ENCODE results near the gene C2CD3.
"Not testable (repeated sequence)": the region's sequence is repeated elsewhere in the genome, so short reads cannot be mapped to it uniquely, and the experiment has no call there.

The C2CD3 gene

GRCh38 chr11:74162681-74163467 lies 7.9 kb downstream of the C2CD3 start:
- DNase-seq = no peak

DNA sequence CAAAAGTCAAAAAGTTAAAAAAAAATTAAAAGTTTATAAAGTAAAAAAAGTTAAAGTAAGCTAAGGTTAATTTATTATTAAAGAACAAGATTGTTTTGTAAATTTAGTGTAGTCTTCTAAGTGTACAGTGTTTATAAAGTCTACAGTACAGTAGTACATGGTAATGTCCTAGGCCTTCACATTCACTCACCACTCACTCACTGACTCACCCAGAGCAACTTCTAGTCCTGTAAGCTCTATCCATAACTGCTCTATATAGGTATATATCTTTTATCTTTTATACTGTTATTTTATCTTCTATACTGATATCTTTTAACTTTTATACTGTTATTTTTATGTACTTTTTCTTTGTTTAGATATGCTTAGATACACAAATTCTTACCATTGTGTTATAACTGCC lies 11.2 kb downstream of the C2CD3 start:
- DNase-seq = no peak

GRCh38 chr11:74157169-74157568 lies 13.6 kb downstream of the C2CD3 start:
- no peak for DNase-seq

GRCh38 chr11:74154620-74155281 lies 16.1 kb downstream of the C2CD3 start:
- DNase-seq = no peak

DNA sequence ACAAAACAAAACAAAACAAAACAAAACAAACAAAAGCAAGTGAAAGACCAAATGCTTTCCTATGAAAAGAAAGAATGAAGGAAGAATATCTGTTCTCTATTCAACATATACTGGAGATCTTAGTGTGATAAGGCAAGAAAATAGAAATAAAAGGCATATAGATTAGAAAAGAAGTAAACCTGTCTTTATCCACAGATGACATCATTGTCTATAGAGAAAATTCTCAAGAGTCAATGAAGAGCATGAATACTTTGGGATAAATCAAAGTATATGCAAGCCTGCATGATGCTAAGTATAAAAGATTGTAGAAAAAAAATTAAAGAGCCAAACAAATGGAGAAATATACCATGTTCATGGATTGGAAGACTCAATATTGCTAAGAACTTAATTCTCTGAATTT lies 17.6 kb downstream of the C2CD3 start:
- DNase-seq = no peak

DNA sequence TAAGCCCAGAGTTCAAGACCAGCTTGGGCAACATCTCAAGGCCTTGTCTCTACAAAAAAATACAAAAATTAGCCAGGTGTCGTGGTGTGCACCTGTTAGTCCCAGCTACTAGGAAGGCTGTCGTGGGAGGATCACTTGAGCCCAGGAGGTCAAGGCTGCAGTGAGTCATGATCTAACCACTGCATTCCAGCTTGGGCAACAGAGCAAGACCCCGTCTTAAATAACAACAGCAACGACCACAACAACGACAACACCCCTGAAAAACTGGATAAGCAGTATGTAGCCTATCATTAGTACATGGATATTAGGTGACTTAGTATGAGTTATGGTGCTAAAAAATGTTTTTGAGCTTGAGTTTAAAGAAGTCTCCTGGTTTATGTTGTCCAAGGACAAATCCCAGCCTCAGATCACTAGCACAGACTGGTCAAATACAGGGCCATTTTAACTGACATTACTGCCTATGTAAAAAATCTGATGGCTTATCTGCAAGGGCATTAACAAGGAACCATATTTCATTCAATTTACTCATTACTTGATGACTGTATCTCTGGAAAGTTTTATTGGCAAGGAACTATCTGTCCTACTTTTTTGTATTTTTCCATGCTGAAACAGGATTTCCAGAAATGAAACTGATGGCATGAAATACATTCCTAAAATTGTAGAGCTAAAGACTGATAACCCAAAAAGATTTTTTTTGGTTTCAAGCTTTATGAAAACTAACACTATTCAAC lies 23.4 kb downstream of the C2CD3 start:
- DNase-seq = no peak

GRCh38 chr11:74144592-74144991 lies 26.2 kb downstream of the C2CD3 start:
- DNase-seq = no peak

GRCh38 chr11:74142624-74143023 lies 28.2 kb downstream of the C2CD3 start:
- no peak for DNase-seq

- no peak for DNase-seq
Measured at GRCh38 chr11:74141908-74142307, 28.9 kb downstream of the C2CD3 start.

- no peak for DNase-seq
Measured at GRCh38 chr11:74141241-74141695, 29.5 kb downstream of the C2CD3 start.

DNA sequence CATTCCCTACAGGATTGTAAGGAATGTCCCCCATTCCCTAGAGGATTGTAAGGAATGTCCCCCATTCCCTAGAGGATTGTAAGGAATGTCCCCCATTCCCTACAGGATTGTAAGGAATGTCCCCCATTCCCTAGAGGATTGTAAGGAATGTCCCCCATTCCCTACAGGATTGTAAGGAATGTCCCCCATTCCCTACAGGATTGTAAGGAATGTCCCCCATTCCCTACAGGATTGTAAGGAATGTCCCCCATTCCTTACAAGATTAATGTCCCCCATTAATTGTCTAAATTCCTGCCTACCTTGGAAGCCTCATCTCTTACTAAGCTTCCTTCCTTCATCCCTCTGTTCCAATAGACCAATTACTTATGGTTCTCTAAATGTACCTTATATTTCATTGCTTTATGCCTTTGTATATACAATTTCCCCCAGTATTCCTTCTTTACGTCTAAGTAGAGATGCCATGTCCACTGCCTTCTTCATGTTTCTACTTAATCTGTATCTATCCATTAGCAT lies 30.8 kb downstream of the C2CD3 start:
- not testable (repeated sequence) for DNase-seq

DNA sequence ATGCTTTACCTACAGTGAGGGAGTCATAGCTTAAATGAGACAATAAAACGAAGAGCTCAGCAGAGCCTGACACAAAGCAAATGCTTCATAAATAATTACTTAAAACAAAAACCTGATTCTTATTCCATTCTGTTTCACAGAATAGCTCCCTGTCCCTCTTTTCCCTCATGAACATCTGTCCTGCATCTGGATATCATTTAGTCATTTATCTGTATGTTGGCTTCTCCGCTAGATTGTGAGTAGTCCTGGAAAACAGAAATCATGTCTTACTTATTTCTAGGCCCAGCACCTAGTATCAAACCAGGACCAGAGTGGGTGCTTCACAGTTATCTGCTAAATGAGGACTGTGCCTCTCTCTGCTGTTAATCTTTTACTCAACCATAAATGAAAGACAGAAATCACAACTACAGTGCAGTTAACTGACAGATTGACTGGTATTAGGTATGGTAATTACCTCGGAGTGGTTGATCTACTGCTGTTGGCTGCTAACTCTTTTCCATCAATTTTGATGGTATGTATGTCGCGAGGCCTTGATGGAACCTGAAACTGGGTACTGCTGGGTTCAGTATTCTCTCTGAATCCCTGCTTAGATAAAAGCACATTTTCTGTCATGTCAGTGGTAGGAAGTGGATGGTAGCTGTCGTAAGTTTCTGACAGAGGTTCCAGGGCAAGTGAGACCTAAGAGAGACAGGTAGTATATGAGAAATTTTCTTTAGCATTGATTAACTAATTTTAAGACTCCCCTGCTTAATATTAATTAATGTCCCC lies 31.5 kb downstream of the C2CD3 start:
- no peak for DNase-seq

DNA sequence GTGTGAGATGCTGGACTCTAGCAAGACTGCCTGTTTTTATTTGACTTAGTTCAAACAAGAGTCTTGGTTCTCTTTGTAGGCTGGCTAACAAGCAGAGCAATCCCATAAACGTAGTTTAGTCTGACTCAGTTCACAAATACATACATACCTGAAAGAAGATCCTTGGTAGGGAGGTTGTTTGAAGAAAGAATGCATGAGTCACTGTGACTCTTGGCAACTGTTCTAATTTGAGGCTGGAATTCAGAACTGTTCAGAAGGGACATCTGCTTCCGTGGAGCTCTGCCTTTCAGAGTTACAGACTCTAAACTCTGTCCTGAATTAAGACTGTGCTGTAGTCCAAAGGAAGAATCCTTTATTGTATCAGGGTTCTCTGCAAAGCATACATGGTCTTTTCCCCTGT lies 32.2 kb downstream of the C2CD3 start:
- DNase-seq = no peak

DNA sequence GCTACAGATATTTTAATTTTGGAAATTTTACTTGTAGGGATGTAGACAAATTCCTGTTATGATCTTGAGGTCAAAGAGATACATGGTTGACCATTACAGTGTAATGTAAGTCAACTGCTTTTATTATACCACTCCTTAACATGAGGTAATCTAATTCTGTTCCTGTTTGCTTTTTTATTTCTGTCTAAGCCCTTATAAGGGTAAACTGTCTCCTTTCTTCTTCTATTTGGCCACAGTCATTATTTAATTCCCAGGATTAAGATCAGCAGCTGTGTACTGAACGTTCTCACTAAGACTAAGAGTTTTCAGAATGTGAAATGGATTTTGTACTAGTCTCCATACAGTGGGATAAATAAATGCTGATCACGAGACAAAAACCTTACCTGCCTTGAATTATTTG lies 32.8 kb downstream of the C2CD3 start:
- no peak for DNase-seq

- DNase-seq = no peak
Measured at GRCh38 chr11:74135127-74135840, 35.5 kb downstream of the C2CD3 start.

- no peak for DNase-seq
Measured at GRCh38 chr11:74134661-74135060, 36.1 kb downstream of the C2CD3 start.

GRCh38 chr11:74133436-74133835 lies 37.4 kb downstream of the C2CD3 start:
- DNase-seq = no peak

DNA sequence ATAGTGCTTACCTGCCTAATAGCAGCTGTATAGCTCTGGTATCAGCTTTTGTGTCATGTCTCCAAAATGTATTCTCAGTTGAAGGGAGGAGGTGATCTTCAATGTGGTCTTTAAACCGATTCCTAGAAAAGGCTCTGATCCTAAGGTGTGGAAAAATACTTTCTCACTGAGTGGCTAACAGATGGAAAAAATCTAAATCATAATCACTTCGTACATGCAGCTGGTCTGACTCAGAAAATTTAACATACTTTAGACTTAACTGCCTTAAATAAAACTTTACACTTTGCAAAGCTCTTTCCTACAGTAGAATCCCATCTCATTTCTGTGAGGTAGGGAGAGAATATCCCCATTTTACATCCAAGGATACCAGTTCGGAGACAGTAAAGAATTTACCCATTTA lies 38.0 kb downstream of the C2CD3 start:
- DNase-seq = no peak

DNA sequence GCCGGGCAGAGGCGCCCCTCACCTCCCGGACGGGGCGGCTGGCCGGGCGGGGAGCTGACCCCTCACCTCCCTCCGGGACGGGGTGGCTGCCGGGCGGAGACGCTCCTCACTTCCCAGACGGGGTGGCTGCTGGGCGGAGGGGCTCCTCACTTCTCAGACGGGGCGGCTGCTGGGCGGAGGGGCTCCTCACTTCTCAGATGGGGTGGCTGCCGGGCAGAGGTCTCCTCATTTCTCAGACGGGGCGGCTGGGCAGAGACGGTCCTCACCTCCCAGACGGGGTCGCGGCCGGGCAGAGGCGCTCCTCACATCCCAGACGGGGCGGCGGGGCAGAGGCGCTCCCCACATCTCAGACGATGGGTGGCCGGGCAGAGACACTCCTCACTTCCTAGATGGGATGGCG lies 41.7 kb downstream of the C2CD3 start:
- not testable (repeated sequence) for DNase-seq

DNA sequence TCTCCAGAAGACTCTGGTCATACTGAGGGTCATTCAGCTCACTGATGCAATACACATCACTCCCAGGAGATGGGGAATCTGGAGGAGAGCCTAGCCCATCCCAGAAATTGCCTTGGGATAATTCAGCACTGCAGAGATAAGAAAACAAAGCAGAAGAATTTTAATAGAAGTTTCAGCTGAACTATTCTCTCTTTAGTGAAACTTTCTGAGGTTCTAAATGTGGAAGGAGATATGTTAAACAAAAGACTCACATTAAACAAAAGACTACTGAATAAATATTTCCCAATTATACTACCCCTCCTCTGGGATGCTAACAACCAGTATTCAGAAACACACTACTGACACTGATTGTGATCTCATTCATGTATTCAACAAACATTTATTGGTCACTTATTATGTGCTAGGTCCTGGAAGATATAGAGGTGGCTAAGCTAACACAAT lies 47.8 kb downstream of the C2CD3 start:
- DNase-seq = no peak

DNA sequence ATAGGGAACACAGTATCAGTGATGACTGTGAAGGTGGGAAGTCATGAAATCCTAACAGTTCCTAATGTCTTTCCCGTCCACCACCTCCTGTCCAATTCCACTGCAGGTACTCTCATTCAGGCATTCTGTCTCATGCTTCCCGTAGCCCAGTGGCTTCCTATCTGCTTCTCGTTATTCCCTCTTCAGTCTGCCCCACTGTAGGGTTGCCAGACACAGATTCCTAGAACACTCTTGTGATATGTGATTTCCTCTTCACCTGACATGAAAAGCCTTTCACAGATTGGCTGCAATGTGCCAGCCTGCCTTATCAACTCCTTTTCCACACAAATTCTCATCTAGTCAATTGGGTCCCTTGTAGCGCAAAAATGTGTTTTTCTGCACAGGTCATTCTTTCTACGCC lies 49.0 kb downstream of the C2CD3 start:
- no peak for DNase-seq

All from cerebellar nuclear complex (tissue), 1 donor.